SK-N-SH treated with all-trans-retinoic acid at 6 μM for 48 hours (cell line): Measurements from ENCODE around the gene ATP12A.

ENCODE experiments used
- ATAC-seq: fragments of 200-7000 bp; cut with Tn5 transposase; 3 replicates; pipeline ENCODE4 v1.9.1; 2020; ENCODE audit warnings: mild to moderate bottlenecking, moderate library complexity
- ARNTL ChIP-seq: fragments of 450-650 bp; formaldehyde crosslinking; IDR thresholded peaks from 2 replicates; pipeline ENCODE4 v1.5.0; 2020; ENCODE audit warnings: low read depth, mild to moderate bottlenecking, moderate library complexity, borderline replicate concordance
- BACH2 ChIP-seq: fragments of 250-450 bp; sonication (Bioruptor Pico); IDR thresholded peaks from 2 replicates; pipeline ENCODE4 v1.9.0; 2021; ENCODE audit warnings: mild to moderate bottlenecking, borderline replicate concordance
- CSDC2 ChIP-seq: fragments of 250-450 bp; sonication (Bioruptor Pico); IDR thresholded peaks from 2 replicates; pipeline ENCODE4 v1.5.0; 2020; ENCODE audit warnings: mild to moderate bottlenecking, moderate library complexity
- ESRRG ChIP-seq: fragments of 250-450 bp; sonication (Bioruptor Pico); IDR thresholded peaks from 2 replicates; pipeline ENCODE4 v1.6.1; 2021; ENCODE audit warnings: mild to moderate bottlenecking
- GLIS3 ChIP-seq: fragments of 250-450 bp; sonication (Bioruptor Pico); IDR thresholded peaks from 2 replicates; pipeline ENCODE4 v1.5.0; 2020; ENCODE audit warnings: mild to moderate bottlenecking, moderate library complexity
- ISL1 ChIP-seq: fragments of 250-450 bp; sonication (Bioruptor Pico); IDR thresholded peaks from 2 replicates; pipeline ENCODE4 v2.1.2; 2022; ENCODE audit warnings: mild to moderate bottlenecking, moderate library complexity
- OSR1 ChIP-seq: fragments of 250-450 bp; sonication (Bioruptor Pico); IDR thresholded peaks from 2 replicates; pipeline ENCODE4 v1.8.0; 2022; ENCODE audit warnings: moderate library complexity, mild to moderate bottlenecking, inconsistent platforms
- PATZ1 ChIP-seq: fragments of 250-450 bp; sonication (Bioruptor Pico); IDR thresholded peaks from 2 replicates; pipeline ENCODE4 v1.8.0; 2020; ENCODE audit warnings: mild to moderate bottlenecking, moderate library complexity, borderline replicate concordance
- PPARA ChIP-seq: fragments of 250-450 bp; sonication (Bioruptor Pico); IDR thresholded peaks from 2 replicates; pipeline ENCODE4 v1.5.0; 2020; ENCODE audit warnings: mild to moderate bottlenecking, borderline replicate concordance
- RARB ChIP-seq: fragments of 250-450 bp; sonication (Bioruptor Pico); IDR thresholded peaks from 2 replicates; pipeline ENCODE4 v1.8.0; 2021; ENCODE audit warnings: mild to moderate bottlenecking, moderate library complexity
- SNAI2 ChIP-seq: fragments of 250-450 bp; sonication (Bioruptor Pico); IDR thresholded peaks from 2 replicates; pipeline ENCODE4 v1.5.0; 2020; ENCODE audit warnings: mild to moderate bottlenecking, moderate library complexity
- TCF4 ChIP-seq: fragments of 250-450 bp; sonication (Bioruptor Pico); IDR thresholded peaks from 2 replicates; pipeline ENCODE4 v1.8.0; 2021; ENCODE audit warnings: mild to moderate bottlenecking, moderate library complexity, borderline replicate concordance
- TSHZ2 ChIP-seq: fragments of 250-450 bp; sonication (Bioruptor Pico); IDR thresholded peaks from 2 replicates; pipeline ENCODE4 v1.5.0; 2020; ENCODE audit warnings: mild to moderate bottlenecking, moderate library complexity
- ZC3H10 ChIP-seq: fragments of 250-450 bp; sonication (Bioruptor Pico); IDR thresholded peaks from 2 replicates; pipeline ENCODE4 v1.5.1; 2021; ENCODE audit warnings: mild to moderate bottlenecking, moderate library complexity
- ZFP3 ChIP-seq: fragments of 250-450 bp; sonication (Bioruptor Pico); IDR thresholded peaks from 2 replicates; pipeline ENCODE4 v1.5.0; 2020; ENCODE audit warnings: mild to moderate bottlenecking, moderate library complexity
- ZFP30 ChIP-seq: fragments of 450-650 bp; formaldehyde crosslinking; IDR thresholded peaks from 2 replicates; pipeline ENCODE4 v1.5.0; 2022; ENCODE audit warnings: mild to moderate bottlenecking, moderate library complexity
- ZNF565 ChIP-seq: fragments of 450-650 bp; formaldehyde crosslinking; conservative IDR thresholded peaks from 2 replicates; pipeline ENCODE4 v1.5.0; 2020; ENCODE audit warnings: low read depth, mild to moderate bottlenecking, moderate library complexity
- ZNF70 ChIP-seq: fragments of 450-650 bp; formaldehyde crosslinking; IDR thresholded peaks from 2 replicates; pipeline ENCODE4 v1.5.0; 2020; ENCODE audit warnings: mild to moderate bottlenecking, moderate library complexity
- ZNF8 ChIP-seq: fragments of 450-650 bp; formaldehyde crosslinking; IDR thresholded peaks from 2 replicates; pipeline ENCODE4 v1.5.0; 2020; ENCODE audit warnings: mild to moderate bottlenecking, moderate library complexity
- TF ChIP-seq, protein P1 (sequence below): fragments of 250-450 bp; sonication (Bioruptor Pico); IDR thresholded peaks from 2 replicates; pipeline ENCODE4 v1.8.0; 2021; ENCODE audit warnings: low read depth, mild to moderate bottlenecking, moderate library complexity, borderline replicate concordance
- TF ChIP-seq, protein P2 (sequence below): fragments of 250-450 bp; sonication (Bioruptor Pico); IDR thresholded peaks from 2 replicates; pipeline ENCODE4 v1.5.1; 2021; ENCODE audit warnings: mild to moderate bottlenecking, moderate library complexity

The ATP12A gene

DNA sequence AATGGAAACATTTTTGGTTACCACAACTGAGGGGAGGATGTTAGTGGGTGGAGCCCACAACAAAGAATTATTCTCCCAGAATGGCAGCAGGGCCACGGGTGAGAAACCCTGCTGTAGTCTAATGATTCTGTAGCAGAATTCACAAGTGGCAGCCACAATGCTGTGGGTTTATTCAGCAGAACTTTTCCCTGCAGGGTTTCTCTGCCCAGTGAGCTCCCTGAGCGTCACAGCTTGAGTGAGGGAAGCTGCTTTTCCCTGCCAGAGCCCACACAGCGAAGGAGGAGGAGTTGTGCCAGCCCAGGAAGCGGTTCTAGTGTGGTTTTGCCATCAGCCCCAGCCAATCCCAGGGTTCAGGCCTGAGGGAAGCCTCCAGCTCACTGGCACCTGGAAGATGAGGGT, 4.4 kb downstream of the ATP12A start:
- ATAC-seq = peak; percentile 21; the same call in 1 of the 3 replicates
- no peak for TF ChIP-seq ZNF565

- TF ChIP-seq BACH2 (CRISPR knock-in tag) = no peak
- no peak for TF ChIP-seq ESRRG (CRISPR knock-in tag)
- TF ChIP-seq GLIS3 (CRISPR knock-in tag) = no peak
- TF ChIP-seq PPARA (CRISPR knock-in tag) = no peak
- TF ChIP-seq ZNF8 (CRISPR knock-in tag) = no peak
- TF ChIP-seq RARB = no peak
- TF ChIP-seq SNAI2 = no peak
- TF ChIP-seq ISL1 (CRISPR knock-in tag) = no peak
- TF ChIP-seq ARNTL (CRISPR knock-in tag) = no peak
- TF ChIP-seq TSHZ2 (CRISPR knock-in tag) = no peak
Observed at GRCh38 chr13:24685314-24685713, 5.1 kb downstream of the ATP12A start.

DNA sequence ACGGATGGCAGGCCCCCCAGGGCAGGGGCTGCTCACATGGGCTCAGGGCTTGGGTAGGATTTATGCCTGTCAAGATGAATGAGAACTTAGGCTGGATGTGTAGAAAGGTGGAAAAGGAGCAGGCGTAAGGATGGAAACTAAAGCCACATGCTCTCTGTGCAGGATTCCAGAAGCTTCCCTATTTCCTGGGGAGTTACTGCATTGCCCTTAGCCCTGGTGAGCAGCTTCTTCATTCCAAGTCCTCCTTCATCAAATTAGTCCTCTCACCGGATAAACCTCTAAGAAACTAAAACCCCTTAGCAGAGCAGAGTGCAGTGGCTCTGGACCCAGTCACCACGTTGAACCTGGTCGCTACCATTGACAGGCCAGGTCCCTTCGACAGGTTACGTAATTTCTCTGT, 7.4 kb downstream of the ATP12A start:
- no peak for ATAC-seq
- TF ChIP-seq, protein P1, sequence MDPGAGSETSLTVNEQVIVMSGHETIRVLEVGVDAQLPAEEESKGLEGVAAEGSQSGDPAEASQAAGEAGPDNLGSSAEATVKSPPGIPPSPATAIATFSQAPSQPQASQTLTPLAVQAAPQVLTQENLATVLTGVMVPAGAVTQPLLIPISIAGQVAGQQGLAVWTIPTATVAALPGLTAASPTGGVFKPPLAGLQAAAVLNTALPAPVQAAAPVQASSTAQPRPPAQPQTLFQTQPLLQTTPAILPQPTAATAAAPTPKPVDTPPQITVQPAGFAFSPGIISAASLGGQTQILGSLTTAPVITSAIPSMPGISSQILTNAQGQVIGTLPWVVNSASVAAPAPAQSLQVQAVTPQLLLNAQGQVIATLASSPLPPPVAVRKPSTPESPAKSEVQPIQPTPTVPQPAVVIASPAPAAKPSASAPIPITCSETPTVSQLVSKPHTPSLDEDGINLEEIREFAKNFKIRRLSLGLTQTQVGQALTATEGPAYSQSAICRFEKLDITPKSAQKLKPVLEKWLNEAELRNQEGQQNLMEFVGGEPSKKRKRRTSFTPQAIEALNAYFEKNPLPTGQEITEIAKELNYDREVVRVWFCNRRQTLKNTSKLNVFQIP (CRISPR knock-in tag) = no peak
- TF ChIP-seq ZNF8 (CRISPR knock-in tag) (no peak), TCF4 (CRISPR knock-in tag) (no peak), ZFP30 (CRISPR knock-in tag) (no peak), SNAI2 (no peak), ZFP3 (CRISPR knock-in tag) (no peak), RARB (no peak), BACH2 (CRISPR knock-in tag) (no peak), CSDC2 (no peak), ISL1 (CRISPR knock-in tag) (no peak), ZNF70 (no peak), GLIS3 (CRISPR knock-in tag) (no peak)

More at GRCh38 chr13:24685314-24685713, 5.1 kb downstream of the ATP12A start:
- no peak for ATAC-seq

GRCh38 chr13:24688111-24688510, 7.9 kb downstream of the ATP12A start:
- ATAC-seq = no peak
- no peak for TF ChIP-seq ZNF565
- TF ChIP-seq PPARA (CRISPR knock-in tag) = no peak
- TF ChIP-seq, protein P1 (CRISPR knock-in tag) = no peak
- no peak for TF ChIP-seq BACH2 (CRISPR knock-in tag)
- TF ChIP-seq ZFP30 (CRISPR knock-in tag) = no peak
- no peak for TF ChIP-seq ZC3H10 (CRISPR knock-in tag)
- TF ChIP-seq GLIS3 (CRISPR knock-in tag) = no peak

- ATAC-seq = no peak
- TF ChIP-seq PATZ1 (CRISPR knock-in tag) (no peak), ARNTL (CRISPR knock-in tag) (no peak), CSDC2 (no peak), ESRRG (CRISPR knock-in tag) (no peak), ZNF565 (no peak), ZNF8 (CRISPR knock-in tag) (no peak), ISL1 (CRISPR knock-in tag) (no peak), TSHZ2 (CRISPR knock-in tag) (no peak), ZFP30 (CRISPR knock-in tag) (no peak), PPARA (CRISPR knock-in tag) (no peak), SNAI2 (no peak), OSR1 (CRISPR knock-in tag) (no peak), RARB (no peak), ZFP3 (CRISPR knock-in tag) (no peak), TCF4 (CRISPR knock-in tag) (no peak)
- TF ChIP-seq, protein P2, sequence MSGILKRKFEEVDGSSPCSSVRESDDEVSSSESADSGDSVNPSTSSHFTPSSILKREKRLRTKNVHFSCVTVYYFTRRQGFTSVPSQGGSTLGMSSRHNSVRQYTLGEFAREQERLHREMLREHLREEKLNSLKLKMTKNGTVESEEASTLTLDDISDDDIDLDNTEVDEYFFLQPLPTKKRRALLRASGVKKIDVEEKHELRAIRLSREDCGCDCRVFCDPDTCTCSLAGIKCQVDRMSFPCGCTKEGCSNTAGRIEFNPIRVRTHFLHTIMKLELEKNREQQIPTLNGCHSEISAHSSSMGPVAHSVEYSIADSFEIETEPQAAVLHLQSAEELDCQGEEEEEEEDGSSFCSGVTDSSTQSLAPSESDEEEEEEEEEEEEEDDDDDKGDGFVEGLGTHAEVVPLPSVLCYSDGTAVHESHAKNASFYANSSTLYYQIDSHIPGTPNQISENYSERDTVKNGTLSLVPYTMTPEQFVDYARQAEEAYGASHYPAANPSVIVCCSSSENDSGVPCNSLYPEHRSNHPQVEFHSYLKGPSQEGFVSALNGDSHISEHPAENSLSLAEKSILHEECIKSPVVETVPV (CRISPR knock-in tag) = no peak
Observed at GRCh38 chr13:24688950-24689349, 8.7 kb downstream of the ATP12A start.
